HL-60/S4 treated with retinoic acid at 250 ng/mL for 4 days and 3 days (cell line): ENCODE results near the gene PHB1.
"Not testable (repeated sequence)": the region's sequence is repeated elsewhere in the genome, so short reads cannot be mapped to it uniquely, and the experiment has no call there.

Experiments used
- in situ Hi-C: fragments of 300-500 bp; cut with MboI; formaldehyde crosslinking; loops from 2 replicates; pipeline ENCODE4 v1.7.0; 2022; ENCODE audit warnings: low sequenced_read_pairs

The PHB1 gene

GRCh38 chr17:49406421-49407061 lies 8.1 kb downstream of the PHB1 start:
- in situ Hi-C loops, result no loop called here

GRCh38 chr17:49404906-49405305 lies 9.8 kb downstream of the PHB1 start:
- in situ Hi-C loops, result no loop called here

DNA sequence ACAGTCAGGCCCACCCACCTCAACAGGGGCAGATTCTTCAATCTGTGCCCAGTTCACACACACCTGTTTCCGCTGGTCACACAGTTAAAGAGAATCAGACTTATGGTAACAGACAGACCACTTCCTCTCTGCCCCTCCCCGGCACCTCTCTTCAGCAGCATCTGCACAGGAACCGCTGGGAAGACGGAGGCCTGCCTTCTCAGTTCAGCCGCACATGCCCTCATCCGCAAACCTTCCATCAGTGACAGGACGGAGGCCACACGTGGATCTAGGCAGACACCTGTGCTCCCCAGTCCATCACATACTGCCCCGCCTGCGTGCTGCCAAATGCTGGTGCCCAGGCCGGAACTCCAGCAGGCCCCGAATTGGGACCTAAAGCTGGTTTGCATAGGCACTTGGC lies 10.3 kb downstream of the PHB1 start:
- in situ Hi-C loops, result no loop called here

DNA sequence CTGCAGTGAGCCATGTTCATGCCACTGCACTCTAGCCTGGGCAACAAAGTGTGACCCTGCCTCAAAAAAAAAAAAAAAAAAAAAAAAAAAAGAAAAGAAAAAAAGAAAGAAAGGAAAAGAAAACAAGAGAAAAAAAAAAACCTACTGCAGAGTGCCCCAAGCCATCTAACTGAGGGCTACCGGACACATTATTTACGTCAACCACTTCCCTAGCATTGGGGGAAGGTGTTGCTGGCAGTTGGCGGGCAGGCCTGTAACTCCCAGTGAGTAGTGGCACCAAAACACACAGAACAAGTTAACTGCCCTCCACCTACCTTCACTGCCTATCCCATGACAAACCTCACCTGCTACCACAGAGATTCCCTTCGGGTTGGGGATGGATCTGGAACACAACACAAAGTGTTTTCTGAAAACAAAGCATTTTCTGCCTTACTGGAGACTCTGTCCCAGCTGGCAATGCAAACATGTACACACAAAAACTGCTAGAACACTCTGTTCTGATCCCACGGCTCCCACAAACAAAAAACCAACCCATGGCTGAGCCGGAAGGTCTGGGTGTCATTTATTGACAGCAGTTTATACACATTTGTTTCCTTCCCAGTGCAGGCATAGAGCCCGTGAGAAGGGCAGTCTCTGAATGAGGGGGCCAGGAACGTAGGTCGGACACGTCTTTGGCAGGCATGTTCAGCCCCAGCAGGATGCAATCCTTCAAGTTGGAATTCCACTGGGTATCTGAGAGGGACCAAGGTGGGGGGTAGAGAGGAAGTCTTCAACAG lies 11.0 kb downstream of the PHB1 start:
- in situ Hi-C loops, result no loop called here

GRCh38 chr17:49402706-49403105 lies 12.0 kb downstream of the PHB1 start:
- in situ Hi-C loops, result no loop called here

DNA sequence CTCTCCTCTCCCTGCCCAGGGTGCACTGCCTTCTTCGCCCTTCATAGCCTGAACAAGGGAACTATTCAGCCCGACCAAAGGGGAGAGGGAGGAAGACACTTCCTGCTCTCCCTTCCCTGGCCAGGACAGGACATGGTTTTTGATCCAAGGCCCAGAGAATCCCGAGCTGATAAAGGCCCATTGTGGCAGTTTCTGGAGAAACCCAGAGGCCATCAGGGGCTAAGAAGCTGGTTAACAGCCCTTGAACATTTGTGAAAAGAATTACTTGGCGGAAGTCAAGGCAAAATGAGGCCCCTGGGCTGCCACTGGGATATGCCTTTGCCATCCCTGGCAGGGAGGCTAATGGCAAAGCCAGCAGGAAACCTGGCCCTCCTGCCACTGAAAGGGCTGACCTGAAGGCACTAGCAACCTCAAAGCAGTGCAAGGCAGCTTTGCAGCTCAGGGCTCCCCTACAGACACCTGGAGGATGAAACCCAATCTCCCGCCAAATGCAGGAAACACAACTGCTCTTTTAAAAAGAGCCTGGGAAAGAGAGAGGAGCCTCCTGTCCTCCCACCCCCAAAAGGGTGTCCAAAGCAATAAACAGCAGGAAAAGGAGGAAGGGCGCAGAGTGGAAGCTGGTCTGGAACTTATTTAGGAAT lies 12.6 kb downstream of the PHB1 start:
- in situ Hi-C loops, result no loop called here

GRCh38 chr17:49399995-49400394 lies 14.7 kb downstream of the PHB1 start:
- in situ Hi-C loops, result loop anchor here (5.0 kb wide), 1 partner anchor 88 kb away; no protein-coding TSS in a partner anchor

GRCh38 chr17:49397586-49397985 lies 17.1 kb downstream of the PHB1 start:
- in situ Hi-C loops, result loop anchor here (5.0 kb wide), 1 partner anchor 85 kb away; no protein-coding TSS in a partner anchor

DNA sequence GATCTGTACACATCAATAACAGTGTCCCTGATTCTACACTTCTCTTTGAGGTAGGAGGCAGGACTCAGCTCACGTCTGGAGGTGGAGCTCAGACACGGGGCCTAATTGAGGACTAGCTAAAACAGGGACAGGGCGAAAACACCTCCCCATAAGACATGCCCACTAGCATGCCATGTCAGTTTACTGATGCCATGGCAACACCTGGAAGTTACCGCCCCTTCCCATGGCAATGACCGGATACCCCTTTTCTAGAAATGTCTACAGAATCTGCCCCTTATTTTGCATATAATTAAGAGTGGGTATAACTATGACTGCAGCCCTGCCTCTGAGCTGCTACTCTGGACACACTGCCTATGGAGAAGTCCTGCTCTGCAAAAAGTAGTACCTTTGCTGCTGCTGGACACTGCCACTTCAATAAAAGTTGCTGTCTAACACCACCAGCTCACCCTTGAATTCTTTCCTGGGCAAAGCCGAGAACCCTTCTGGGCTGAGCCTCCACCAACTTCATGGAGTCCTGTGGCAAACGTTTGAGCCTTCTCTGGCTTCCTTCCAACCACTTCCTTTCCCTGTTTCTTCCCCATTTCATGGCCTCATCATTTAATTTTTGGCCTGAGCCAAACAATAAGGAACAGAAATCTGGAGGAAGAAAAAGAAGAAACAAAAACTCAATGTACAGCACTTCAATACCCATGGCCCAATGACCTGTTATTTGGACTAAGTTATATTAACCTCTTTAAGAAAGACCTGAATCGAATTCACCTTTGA lies 21.0 kb downstream of the PHB1 start:
- in situ Hi-C loops, result no loop called here

DNA sequence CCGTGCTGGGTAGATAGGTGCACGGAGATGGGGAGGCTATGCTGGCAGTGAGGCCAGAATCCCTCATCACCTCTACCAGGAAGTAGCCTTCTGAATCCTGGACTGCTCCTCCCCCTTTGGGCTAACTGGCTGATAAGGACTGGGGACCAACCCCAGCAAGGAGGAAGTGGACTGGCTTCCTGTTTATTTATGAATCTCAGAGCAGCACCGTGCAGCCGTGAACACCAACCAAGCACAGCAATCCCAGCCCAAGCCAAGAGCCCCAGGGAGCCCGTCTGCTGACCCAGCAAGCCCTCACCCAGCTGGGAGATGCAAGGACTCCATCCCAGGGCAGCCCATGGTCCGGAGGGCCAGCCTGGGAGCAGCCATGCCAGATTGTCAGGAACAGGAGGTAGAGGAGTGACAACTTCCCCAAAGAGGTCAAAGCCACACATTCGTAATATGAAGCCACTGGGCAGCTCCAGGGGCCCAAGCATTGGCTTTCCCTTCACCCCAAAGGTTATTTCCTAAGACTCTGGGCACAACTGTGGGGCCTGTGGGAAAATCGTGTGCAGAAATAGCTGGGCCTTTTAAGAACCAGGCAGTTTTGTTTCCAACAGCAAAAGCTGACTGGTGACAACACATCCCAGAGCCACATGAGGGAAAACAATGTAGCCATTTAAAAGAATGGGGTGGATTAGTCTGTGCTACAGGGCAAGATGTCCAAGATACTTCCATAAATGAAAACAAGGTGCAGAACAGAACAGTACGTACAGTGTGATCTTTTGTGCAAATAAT lies 23.9 kb downstream of the PHB1 start:
- in situ Hi-C loops, result no loop called here

DNA sequence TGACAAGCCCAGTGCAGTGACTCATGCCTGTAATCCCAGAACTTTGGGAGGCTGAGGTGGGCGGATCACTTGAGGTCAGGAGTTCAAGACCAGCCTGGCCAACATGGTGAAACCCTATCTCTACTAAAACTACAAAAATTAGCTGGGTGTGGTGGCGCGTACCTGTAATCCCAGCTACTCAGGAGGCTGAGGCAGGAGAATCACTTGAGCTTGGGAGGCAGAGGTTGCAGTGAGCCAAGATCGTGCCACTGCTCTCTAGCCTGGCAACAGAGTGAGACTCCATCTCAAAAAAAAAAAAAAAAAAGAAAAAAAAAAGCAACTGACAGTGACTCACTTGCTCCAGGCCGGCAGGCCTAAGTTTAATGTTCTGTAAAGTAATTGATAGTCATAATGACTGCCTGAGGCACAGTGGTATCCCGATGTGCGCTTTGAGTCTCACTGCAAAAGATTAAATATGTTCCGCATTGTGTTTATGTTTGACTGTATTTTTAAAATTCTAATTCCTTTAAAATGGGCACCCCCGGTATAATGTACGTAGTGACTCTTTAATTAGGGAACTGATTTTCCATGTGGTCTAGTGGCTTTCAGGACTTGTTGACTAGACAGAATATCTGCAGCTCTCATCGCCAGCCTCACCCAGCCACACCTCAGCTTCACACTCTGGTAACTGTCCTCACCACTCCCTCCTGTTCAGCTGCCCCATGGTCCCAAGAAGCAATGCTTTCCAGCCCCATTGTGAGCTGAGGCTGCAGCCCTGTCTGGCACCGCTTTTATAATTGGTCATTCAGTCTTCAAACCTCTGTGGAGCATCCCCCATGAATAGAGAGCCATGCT lies 25.0 kb downstream of the PHB1 start:
- in situ Hi-C loops, result not testable (repeated sequence)

DNA sequence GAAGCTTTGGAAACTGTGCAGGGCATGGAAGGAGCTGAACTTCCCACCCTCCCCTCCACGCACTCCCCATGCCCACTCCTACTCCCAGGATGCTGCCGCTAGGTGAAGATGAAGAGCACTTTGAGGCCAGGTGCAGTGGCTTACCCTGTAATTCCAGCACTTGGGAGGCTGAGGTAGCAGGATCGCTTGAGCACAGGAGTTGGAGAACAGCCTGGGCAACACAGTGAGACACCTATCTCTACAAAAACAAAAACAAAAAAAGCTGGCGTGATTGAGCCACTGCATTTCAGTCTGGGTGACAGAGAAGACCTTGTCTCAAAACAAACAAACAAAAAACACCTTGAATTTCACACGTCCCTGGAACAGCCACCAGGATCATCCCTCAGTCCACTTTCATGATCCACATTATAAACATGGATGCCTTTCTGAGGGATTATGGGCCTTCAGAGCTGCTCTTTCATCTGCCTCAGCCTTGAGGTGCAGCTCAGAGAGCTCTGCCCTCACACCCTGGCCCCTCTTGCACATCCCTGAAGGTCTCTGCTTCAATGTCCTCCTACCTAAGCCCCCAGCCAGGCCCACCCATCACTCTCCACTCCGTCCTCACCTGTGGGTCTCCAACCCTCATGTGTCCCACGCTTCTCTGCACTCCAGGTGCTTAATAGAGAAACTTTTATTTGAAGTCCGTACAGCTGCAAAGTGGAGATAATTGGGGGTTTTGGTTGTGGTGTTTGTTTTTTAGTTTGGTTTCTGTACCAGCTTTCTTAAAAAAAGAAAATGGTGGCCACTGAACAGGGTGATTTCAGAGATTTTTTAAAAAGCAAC lies 25.8 kb downstream of the PHB1 start:
- in situ Hi-C loops, result no loop called here

GRCh38 chr17:49388290-49388640 lies 26.4 kb downstream of the PHB1 start:
- in situ Hi-C loops, result no loop called here

GRCh38 chr17:49387498-49388289 lies 27.0 kb downstream of the PHB1 start:
- in situ Hi-C loops, result no loop called here

GRCh38 chr17:49386373-49386772 lies 28.3 kb downstream of the PHB1 start:
- in situ Hi-C loops, result no loop called here

- in situ Hi-C loops, result no loop called here
Observed at GRCh38 chr17:49384951-49385350, 29.7 kb downstream of the PHB1 start.

GRCh38 chr17:49383060-49383459 lies 31.6 kb downstream of the PHB1 start:
- in situ Hi-C loops, result no loop called here

- in situ Hi-C loops, result no loop called here
Observed at GRCh38 chr17:49382556-49382955, 32.1 kb downstream of the PHB1 start.
